Testis (tissue), 2 donors: ENCODE data around the gene IFIT2.

Experiments used
- CTCF ChIP-seq, 3 experiments: fragments of 450-650 bp in 2 of 3; fragments of 200-600 bp in 1 of 3; sonication (generic) in 1 of 3; IDR thresholded peaks; one replicate each; pipeline ENCODE4 v1.5.1; 2016 to 2019; ENCODE audit warnings: antibody characterized with exemption in 3 of 3, mild to moderate bottlenecking in 2 of 3, moderate library complexity in 1 of 3
- POLR2A ChIP-seq: fragments of 450-650 bp; IDR thresholded peaks from one replicate; pipeline ENCODE4 v1.6.1; 2017; ENCODE audit warnings: antibody characterized with exemption, mild to moderate bottlenecking, moderate library complexity

- TF ChIP-seq CTCF (IDR thresholded peaks at IDR 0.05) (no peak), POLR2A (no peak)
Observed at GRCh38 chr10:89352802-89353201, 51.0 kb downstream of the IFIT2 start.
